Measurements from ENCODE around the gene ZNF124.

ZNF124 gene

GRCh38 chr1:247111700-247112478 is 59.9 kb downstream of the ZNF124 start:
- DNase-seq, result no peak

GRCh38 chr1:247111259-247111699 is 60.5 kb downstream of the ZNF124 start:
- no peak for DNase-seq

GRCh38 chr1:247110627-247111258 is 61.1 kb downstream of the ZNF124 start:
- peak; percentile 22 for DNase-seq

GRCh38 chr1:247107694-247108093 is 64.1 kb downstream of the ZNF124 start:
- DNase-seq, result no peak

GRCh38 chr1:247105966-247106365 is 65.9 kb downstream of the ZNF124 start:
- DNase-seq, result no peak
